Hypothalamus (tissue), 51 donors: ENCODE measurements around the gene SOX30.

Experiments
- DNase-seq, 51 donors: peaks; one replicate each; lab custom pipeline; 2025; lab: John Stamatoyannopoulos, UW

SOX30 gene

GRCh38 chr5:157582731-157583620 lies 69.3 kb downstream of the SOX30 start:
- DNase-seq = no peak

- DNase-seq = no peak
Observed at GRCh38 chr5:157581901-157582300, 70.3 kb downstream of the SOX30 start.

- no peak for DNase-seq
Observed at GRCh38 chr5:157578079-157578780, 74.0 kb downstream of the SOX30 start.

- DNase-seq = no peak
Observed at GRCh38 chr5:157576678-157577077, 75.6 kb downstream of the SOX30 start.
